SK-MEL-5 (cell line): Measurements from ENCODE around the gene PTGDS. TPM values are rescaled to one million over a fixed set of nuclear protein-coding genes. Genes with fewer than 3 reads are reported as not detected.

Experiments
- DNase-seq: peaks from one replicate; pipeline ENCODE4 v3.0.0-alpha.2; 2016; ENCODE audit warnings: low read depth, low spot score
- in situ Hi-C: cut with HindIII; loops from 2 replicates; pipeline ENCODE4 v1.10.0; 2016; ENCODE audit warnings: low sequenced_read_pairs, high pct_unique_total_duplicates, low pct_unique_long_range_greater_than_20kb
- total RNA-seq: library from RNA; depleted of rRNA; stranded (reverse); fragments of >200 nt; shearing (Covaris generic); gene quantifications from 2 replicates; pipeline ENCODE4 v1.2.3, GENCODE V29; 2014

The PTGDS gene
- total RNA-seq, 1 experiment from 2014 or later, result not detected

DNA sequence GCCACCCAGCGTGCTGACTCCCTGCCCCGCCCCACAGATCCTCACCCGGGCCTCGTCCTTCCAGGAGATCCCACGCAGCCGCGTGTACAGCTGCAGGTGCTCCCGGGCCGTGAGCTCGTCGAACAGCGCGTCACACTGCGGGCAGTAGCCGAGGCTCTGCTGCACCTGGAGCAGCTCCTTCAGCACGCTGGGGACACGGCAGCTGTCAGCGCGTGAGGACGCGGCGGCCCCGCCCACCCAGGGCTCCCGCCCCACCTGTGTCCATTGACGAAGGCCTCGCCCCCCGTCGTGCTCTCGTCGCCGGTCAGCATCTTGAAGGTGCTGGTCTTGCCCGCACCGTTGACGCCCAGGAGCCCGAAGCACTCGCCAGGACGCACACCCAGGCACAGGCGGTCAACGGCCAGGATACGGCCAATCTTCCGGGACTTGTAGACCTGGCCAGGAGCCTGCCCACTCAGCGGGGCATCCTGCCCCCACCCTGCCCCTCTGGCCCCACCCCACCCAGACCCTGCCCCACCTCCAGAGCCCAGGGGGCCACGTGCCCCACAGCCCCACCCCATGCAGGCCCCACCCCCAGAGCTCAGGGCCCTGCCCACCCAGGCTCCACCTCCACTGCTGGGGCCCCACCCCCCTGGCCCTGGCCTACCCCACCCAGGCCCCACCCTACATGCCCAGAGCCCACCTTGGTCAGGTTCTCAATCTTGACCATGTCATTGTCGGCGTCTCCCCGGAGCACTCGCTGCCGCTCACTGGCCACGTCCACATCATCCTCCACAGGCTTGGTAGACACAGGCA lies 32.8 kb downstream of the PTGDS start:
- in situ Hi-C loops, result no loop called here
- DNase-seq, result no peak

DNA sequence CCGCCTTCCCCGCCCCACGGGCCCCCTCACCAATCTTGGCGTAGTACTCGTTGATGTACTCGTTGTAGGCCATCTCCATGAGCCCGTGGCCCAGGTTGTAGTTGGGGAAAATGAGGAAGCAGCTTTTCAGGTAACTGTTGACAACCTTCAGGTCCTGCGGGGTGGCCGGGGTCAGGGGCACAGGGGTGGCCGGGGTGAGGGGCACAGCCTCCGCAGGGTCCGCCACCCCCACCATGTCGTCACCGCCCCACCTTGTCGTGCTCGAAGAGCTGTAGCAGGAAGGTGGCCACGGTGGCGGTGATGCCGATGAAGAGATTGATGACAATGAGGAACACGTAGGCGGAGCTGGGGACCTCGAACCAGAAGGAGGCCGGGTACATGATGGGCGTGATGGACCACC lies 33.9 kb downstream of the PTGDS start:
- in situ Hi-C loops, result no loop called here
- DNase-seq, result no peak

DNA sequence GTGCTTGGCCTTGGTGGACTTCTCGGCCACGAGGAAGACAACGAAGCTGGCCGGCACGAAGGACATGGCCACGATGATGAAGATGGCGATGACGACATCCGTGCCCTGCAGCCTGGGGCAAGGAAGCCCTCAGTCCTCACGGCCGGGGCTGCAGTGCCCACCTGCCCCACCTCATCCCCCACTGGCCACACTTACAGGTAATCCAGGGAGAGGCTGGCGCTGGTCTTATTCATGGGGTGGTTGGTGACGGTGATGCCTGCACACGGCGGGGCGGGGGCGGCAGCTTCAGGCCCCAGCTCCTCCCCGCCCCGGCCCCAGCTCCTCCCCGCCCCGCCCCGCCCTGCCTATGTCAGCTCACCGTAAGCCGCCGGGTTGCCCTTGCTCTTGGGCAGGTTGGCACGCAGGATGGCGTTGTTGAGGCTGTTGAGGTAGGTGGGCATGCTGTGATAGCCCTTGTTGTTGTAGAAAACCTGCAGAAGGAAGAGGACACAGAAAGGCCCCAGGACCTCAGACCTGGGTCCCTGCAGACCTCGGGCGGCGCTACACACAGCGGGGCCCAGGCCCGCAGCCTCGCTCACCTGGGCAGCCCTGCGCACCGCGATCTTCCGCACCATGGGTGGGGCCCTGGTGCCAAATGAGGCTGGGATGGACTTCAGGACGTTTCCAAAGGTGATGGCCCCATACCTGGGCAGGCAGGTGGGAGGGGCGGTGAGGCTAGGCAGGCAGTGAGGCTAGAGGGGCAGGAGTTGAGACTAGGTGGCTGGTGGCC lies 34.8 kb downstream of the PTGDS start:
- in situ Hi-C loops, result no loop called here
- DNase-seq, result no peak

DNA sequence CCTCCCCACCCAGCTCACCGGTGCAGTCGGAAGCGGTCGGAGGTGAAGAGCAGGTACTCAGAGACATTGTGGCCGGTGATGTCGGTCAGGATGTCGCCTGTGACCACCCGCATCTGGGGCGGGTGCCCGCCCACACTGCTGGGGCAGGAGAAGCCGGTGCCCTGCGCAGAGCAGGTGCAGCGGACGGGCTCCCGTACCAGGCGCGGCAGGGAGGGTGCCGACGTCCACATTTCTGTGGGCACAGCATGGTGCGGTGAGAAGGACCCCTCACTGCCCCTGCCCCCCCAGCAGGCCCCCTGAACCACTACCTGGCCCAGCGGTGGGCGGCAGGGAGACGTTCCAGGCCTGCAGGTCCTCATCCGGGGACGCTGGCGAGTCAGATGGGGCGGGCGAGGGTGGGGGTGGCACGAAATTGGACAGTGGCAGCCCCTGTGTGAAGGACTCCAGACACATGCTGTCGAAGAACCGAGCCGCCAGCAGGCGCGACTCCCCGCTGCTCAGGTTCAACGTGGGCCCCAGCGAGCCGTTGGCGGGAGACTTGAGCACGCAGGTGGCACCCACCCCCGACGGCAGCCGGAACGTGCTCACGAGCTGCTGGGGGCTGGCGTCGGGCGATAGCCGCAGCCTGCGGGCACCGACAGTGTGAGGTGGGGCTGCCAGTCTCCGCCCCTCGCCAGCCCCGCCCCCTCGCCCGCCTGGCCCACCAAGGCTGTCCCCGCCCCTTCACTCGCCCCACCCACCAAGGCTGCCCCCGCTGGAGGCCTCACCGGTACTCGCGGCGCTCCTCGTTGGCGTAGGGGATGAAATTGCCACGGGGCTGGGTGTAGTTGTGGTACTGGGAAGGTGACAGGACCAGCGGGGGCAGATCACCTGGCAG lies 35.6 kb downstream of the PTGDS start:
- DNase-seq, result no peak
- in situ Hi-C loops, result no loop called here

DNA sequence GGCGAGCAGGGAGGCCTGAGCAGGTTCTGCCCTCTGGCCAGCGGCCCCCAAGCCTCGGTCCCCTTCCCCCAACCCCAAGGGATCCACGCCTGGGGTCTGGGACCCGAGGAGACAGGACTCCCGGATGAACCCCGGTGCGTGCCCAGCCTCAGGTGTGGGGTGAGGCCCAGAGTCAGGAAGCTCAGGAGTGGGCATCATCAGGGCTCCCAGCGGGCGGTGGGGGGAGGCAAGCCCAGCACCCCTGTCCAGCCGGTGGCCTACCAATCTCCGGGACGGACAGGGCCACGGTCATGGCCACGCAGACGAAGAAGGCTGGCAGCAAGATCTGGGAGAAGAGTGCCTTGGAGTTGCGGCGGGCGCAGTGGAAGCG lies 36.3 kb downstream of the PTGDS start:
- in situ Hi-C loops, result no loop called here
- no peak for DNase-seq

DNA sequence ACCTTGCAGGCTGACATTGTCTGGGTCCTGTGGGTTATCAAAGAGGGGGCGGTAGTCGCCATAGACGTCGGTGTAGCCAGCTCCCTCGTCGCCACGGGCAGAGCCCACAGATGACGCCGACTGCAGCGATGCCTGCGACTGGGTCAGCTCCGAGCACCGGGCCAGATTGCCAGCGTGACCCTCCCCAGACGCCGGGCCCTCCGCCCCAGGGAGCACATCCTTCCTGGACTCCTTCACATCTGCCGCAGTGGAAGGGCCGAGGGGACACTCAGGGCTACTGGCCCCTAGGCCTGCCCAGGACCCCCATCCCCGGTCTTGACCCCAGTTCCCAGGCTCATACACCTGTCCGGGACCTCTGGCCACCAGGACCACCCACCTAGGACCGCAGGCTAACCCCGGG lies 36.9 kb downstream of the PTGDS start:
- DNase-seq, result no peak
- in situ Hi-C loops, result no loop called here

DNA sequence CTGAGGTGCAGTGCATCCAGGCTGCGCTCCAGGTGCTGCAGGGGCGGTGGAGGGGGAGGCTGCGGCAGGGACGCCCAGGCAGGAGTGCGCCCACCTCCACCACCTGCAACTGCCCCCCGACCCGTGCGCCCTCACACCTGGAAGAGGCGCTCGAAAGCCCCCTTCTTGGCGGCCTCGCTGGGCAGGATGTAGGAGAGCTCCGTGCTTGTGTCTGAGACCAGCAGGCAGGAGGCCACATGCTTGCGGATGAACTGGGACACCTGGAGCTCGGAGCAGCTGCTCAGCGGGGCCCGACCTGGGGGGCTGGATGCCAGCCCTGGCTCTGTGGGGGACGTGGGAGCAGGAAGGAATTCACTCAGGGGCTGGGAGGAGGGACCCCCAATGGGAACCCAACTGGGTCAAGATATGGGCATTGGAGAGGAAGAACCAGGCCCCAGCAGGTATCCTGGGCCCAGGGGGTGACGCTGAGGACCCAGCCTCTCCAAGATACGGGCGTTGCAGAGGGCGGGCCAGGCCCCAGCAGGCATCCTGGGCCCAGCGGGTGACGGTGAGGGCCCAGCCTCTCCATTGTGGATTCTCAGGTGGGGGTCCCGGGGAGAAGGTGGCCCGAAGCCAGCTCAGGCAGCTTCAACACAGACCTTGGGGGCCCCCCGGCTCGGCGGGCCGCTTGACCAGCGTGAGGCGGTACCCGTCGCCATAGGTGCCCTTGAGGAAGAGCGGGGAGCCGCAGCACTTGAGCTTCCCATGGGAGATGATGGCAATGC lies 37.7 kb downstream of the PTGDS start:
- DNase-seq, result no peak

DNA sequence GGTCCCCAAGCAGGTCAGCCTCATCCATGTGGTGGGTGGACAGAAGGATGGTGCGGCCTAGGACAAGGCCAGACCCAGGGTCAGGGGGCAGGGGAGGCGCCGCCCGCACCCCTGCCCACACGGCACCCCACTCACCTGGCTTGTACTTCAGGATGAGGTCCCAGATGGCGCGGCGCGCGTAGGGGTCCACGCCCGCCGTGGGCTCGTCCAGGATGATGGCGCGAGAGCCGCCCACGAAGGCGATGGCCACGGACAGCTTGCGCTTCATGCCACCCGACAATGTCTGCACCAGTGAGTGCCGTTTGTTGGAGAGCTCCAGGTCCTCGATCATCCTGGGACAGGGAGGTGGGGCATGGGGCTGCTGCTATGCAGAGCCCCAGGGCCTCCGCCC lies 38.2 kb downstream of the PTGDS start:
- in situ Hi-C loops, result no loop called here
- DNase-seq, result no peak

More for the DNA sequence above, 37.7 kb downstream of the PTGDS start:
- in situ Hi-C loops, result no loop called here

DNA sequence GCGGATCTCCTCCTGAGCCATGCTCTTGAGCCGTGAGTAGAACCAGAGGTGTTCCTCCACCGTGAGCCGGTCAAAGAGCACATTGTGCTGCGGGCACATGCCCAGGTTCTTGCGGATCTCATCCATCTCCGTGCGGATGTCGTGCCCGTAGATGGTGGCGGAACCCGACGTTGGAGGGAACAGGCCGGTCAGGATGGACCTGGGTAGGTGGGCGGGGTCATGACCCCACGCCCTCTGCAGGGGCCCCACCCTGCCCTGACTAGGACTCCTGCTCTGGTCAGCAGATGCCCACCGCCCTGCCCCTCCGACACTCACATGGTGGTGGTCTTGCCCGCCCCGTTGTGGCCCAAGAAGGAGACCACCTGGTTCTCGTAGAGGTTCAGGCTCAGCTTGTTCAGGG lies 38.7 kb downstream of the PTGDS start:
- no peak for DNase-seq
- in situ Hi-C loops, result no loop called here

DNA sequence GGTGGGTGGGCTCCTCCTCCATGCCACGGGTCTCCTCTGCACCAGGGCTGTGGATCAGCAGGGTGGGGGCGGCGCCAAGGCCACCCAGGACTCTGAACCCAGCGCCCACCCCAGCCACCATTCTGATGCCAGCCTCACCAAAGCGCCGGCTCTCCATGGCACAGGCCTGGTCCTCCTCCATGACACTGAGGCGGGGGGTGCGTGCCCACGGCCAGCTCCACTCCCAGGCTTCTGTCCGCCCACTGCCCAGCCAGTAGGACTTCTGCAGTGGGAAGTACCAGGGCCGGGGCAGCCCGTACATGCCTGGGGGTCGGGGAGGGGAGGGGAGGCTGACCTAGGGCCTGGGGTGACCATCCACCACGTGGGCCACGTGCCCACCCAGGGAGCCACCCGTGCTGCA lies 39.1 kb downstream of the PTGDS start:
- in situ Hi-C loops, result no loop called here
- no peak for DNase-seq

DNA sequence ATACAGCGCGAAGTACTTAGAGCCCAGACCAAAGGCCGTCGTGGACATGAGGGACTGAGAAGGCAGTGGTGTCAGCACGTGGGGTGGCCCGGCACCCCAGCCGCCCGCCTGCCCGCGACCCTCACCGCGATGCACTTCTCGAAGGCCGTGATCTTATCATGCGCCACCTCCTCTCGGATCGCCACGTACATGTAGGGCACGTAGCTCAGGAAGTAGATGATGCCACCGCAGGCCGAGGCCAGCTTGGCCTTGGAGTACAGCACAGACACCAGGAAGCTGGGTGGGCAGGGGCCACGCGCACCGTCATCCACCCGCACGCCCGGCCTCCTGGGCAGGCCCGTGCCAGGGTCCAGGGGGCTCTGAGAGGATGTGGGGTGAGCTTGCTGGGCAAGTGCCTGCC lies 39.8 kb downstream of the PTGDS start:
- no peak for DNase-seq
- in situ Hi-C loops, result no loop called here

DNA sequence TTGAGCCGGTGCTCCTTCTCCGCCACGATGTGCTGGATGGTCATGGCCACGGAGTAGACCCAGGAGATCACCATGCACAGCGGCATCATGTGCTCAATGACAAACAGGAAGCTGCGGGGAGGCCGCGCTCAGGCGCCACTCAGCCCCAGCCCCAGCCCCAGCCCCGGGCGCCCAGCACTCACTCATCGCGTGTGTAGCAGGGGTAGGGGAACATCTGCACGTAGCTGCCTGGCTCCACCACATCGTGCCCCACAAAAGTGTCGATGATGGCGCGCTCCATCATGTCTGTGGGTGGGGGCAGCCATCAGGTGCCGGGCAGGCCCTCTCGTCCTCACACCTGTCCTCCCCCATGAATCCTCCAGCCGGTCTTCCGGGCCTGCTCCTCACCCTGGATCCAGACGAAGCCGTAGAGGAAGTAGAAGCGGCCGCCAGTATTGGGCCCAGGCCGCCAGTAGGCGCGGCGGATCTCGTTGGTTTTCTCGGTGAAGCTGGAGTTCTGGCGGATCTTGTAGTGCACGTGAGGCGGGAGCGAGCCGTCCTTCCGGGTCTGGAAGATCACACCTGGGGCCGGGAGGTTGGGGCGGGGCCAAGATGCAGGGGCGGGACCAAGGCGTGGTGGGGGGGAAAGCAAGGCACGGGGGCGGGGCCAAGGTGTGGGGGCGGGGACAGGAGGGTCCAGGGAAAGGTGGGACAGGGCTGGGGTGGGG lies 40.6 kb downstream of the PTGDS start:
- in situ Hi-C loops, result no loop called here
- no peak for DNase-seq

DNA sequence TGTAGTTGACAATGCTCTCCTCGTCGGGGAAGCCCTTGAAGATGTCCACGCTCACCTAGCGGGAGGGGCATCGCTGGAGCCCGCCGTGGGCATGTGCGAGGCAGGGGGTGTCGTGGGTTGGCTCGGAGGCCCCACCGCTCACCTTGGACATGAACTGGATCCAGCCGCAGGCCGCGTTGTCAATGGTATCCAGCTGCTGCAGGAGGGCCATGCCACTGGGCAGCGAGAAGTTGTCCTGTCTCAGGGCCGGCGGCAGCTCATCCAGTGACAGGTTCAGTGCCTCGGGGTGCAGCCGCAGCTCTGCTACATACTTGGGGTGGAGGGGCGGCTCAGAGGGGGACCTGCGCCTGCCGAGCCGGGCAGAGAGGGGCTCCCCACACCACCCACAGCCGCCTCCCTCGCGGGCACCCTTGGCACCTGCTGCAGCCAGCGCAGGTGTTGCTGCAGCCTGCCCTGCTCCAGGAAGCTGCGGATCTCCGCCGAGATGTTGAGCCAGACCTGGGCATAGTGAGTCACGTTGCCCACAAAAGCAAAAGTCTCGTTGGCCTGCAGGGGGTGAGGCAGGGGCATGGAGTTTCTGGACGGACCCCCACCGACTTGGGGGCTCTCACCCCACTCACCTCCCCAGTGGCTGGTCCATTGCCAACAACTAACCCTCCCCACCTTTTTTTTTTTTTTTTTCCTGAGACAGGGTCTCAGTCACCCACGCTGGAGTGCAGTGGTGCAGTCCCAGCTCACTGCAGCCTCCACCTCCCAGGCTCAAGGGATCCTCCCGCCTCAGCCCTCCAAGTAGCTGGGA lies 41.7 kb downstream of the PTGDS start:
- in situ Hi-C loops, result no loop called here
- DNase-seq, result no peak

DNA sequence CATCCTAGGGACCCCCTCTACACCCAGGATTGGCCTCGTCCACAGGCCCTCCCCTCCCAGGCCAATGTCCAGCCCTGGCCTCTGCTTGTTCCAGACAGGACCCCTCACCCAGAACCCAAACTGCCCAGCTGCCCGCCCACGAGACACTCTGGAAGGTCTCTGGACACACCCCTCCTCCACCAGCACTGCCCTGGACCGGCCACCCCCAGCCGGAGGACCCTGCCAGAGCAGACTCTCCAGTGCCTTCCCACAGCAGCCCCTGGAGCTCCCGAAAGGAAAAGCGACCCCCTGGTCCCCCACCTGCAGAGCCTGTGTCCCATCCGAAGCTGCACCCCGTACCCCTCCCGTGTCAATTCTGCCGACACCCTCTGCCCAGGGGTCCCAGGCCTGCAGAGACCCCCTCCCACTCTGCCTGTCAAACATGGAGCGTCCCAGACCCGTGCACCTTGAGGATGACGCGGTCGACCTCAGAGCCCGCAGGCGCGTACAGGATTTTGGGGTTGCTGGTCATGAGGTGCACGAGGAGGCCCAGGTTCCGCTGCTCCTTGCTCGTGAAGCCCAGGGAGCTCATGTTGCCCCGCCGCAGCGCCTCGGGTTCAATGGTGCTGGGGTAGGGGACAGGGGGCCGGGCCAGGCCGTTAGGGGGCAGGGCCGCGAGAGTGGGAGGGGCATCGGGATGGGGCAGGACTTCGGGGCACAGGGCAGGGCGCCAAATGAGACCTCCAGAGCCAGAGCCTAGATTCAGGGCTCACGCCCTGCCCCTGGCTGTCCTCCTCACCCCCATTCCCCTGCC lies 42.8 kb downstream of the PTGDS start:
- in situ Hi-C loops, result no loop called here
- DNase-seq, result no peak

DNA sequence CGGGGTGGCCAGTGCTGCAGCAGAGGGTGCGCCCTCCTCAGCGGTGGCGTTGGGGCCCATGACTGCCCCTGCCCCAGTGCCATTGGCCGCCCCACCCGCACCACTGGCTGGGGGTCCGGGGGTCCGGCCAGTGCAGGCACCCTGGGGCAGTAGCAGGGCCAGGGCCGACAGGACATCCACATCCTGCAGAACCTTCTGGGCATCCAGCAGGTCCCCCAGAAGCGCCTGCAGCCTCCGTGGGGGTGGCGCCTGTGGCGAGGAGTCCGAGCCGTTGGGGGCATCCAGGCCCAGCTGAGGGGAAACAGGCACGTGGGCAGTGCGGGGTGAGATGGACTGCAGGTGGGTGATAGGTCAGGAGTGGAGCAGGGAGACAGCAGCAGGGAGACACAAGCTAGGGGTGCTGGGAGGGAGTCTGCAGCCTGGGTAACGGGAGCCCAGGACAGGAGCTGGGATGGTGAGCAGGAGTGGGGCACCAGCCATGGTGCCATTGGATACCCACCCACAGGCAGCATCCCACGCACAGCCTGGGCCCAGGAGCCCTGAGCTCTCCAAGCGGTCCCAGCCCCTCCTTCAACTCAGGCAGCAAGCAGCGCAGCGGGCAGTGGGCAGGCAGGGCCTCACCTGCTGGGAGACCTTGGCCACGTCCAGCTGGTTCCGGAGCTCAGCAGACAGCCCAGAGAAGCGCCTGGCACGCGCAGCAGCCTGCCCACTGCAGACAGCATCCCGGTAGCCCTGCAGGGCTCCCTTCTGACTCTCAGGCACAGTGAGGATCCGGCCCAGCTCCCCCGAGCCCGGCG lies 43.7 kb downstream of the PTGDS start:
- in situ Hi-C loops, result no loop called here
- no peak for DNase-seq
